Astrocyte of the cerebellum (primary cell): ENCODE results near the gene SEZ6L.
A peak's percentile ranks its signal among the peaks of the same experiment; 100 is the strongest.

Experiments
- DNase-seq: peaks from one replicate; pipeline ENCODE4 v3.0.0-alpha.2; 2011; ENCODE audit warnings: low read depth
- H3K4me3 ChIP-seq: 2 replicates; pipeline ENCODE4 v1.5.1; 2011; ENCODE audit warnings: mild to moderate bottlenecking, low read depth, low read length, moderate library complexity
- in situ Hi-C: cut with HindIII; loops from 2 replicates; pipeline ENCODE4 v1.10.0; 2017; ENCODE audit warnings: low sequenced_read_pairs
- TF ChIP-seq, protein P1 (sequence below): IDR thresholded peaks from 2 replicates; pipeline ENCODE4 v1.5.1; 2012; ENCODE audit warnings: low read length, low read depth, moderate library complexity, mild to moderate bottlenecking; ENCODE audit errors: missing control alignments

SEZ6L gene

DNA sequence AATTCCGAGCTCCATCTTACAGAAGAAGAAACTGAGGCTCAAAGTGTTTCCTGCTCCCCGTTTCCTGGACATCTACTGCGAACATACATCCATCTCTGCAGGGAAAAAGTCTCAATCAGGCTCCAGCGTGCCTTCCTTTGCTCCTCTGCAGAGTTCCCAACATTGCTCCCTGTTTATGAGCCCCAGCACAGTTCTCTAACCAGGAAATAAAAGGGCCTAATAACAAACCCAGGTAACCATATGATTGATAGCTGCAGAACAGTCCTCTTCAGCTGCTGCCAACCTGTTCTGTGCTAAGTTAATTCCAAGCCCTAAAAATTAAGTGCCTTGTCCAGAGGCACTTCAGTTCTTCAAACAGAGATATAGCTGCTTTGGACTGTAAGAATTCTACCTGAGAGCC is 154.9 kb downstream of the SEZ6L start:
- H3K4me3 ChIP-seq: no peak overlapping the region
- no peak for DNase-seq
- TF ChIP-seq, protein P1, sequence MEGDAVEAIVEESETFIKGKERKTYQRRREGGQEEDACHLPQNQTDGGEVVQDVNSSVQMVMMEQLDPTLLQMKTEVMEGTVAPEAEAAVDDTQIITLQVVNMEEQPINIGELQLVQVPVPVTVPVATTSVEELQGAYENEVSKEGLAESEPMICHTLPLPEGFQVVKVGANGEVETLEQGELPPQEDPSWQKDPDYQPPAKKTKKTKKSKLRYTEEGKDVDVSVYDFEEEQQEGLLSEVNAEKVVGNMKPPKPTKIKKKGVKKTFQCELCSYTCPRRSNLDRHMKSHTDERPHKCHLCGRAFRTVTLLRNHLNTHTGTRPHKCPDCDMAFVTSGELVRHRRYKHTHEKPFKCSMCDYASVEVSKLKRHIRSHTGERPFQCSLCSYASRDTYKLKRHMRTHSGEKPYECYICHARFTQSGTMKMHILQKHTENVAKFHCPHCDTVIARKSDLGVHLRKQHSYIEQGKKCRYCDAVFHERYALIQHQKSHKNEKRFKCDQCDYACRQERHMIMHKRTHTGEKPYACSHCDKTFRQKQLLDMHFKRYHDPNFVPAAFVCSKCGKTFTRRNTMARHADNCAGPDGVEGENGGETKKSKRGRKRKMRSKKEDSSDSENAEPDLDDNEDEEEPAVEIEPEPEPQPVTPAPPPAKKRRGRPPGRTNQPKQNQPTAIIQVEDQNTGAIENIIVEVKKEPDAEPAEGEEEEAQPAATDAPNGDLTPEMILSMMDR: no peak
- in situ Hi-C loops: no loop called here

DNA sequence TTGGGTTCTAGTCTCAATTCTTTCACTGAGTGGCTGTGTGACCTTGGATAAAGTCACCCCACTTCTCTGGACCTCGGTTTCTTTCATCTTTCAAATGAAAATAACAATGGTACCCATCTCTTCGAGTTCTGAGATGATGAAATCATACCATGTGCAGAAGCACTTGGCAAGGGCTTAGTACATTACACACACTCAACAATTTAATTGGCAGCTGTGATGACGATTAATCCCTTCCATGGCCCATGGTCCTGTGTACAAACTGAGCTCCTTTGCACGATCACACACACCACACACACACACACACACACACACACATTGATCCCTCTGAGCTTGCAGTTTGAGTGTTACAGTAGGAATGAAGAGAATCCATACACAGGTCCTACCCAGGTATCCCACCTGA is 156.4 kb downstream of the SEZ6L start:
- DNase-seq: no peak
- TF ChIP-seq, protein P1: no peak
- H3K4me3 ChIP-seq: no peak overlapping the region
- in situ Hi-C loops: no loop called here

DNA sequence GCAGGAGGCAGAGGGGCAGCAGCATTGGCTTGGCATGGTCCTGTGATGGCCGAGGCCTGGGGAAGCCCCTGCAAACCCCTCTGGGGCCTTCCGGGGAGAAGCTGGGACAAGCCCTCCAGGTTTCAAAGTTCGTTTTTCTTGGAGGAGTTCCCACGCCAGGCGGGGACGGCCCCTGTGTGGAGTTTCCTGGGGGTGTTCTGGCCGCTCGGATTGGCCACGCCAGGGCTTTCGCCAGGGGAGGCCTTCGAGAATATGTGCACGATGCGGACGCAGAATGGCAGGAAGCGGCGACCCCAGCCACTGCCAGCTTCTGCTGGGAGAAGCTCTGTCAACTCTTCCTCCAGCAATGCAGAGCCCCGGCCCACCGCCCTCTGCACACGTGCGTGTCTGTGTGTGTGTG is 157.5 kb downstream of the SEZ6L start:
- in situ Hi-C loops: no loop called here
- TF ChIP-seq, protein P1: no peak
- no peak for DNase-seq
- no peak overlapping the region for H3K4me3 ChIP-seq

DNA sequence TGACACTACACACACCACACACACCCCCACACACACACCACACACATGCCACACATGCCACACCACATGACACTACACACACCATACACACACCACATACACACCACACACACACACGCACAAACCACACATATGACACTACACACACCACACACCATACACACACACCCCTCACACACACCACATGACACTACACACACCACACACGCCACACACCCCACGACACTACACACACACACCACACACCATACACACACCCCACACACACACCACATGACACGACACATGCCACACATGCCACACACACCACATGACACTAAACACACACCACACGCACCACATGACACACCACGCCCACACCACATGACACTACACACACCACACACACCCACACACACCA is 158.0 kb downstream of the SEZ6L start:
- TF ChIP-seq, protein P1: no peak
- no peak overlapping the region for H3K4me3 ChIP-seq
- no peak for DNase-seq
- in situ Hi-C loops: no loop called here

DNA sequence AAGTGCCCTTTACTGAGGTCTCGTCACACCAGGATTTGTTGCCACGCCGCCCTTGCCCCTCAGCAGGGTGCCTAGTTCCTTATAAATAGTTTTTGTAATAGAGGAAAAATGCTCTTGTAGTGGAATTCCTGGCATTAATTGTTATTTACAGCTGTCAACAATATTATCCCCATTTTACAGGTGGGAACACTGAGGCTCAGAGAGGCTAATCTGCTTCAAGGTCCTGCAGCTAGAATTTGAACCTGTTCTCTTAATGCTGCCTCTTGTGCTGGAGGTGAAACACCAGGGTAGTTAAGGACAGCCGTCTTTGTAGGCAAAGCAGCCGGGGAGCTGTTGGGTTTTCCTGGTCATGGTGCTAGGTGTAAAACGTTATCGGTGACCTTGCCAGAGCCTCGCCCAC is 159.0 kb downstream of the SEZ6L start:
- in situ Hi-C loops: no loop called here
- no peak for DNase-seq
- H3K4me3 ChIP-seq: no peak overlapping the region
- TF ChIP-seq, protein P1: no peak

DNA sequence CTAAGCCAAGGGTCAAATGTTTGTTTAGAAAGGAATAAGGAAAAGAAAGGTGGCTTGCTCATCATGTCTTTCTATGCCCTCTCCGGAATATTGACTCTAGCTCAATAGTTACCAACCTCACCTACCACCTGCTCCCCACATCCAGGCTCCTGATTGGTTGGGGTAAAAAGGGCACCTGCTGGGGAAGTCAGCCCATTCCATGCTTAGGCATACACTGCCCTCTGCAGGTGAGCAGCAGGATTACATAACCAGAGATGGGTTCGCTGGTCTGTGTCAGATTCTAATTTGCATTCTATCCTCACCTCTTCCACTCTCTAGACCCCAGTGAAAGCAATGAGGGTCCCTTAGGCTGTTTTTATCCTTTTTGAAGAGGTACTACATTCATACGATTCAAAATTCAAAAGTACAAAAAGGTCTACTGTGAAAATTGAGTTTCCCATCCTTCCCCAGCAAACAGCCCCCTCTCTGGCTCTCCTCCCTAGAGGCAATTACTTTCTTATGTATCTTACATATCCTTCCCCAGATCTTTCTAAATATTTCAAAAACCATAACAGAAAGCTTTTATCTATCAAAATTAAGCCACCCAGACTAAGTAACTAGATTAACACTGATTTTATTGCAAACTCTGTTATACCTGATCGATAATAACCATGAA is 161.8 kb downstream of the SEZ6L start:
- in situ Hi-C loops: loop anchor here (10.0 kb wide), 1 partner anchor 556 kb away; no protein-coding TSS in a partner anchor
- no peak overlapping the region for H3K4me3 ChIP-seq
- TF ChIP-seq, protein P1: peak; percentile 87
- no peak for DNase-seq
